ENCODE measurements around the gene SERPINB8.

Gene SERPINB8

GRCh38 chr18:63949068-63949737, 20.7 kb upstream of the SERPINB8 start, which contains the start of gene HMSD:
TSS of gene HMSD (plus strand) at chr18:63949301. CDS start at chr18:63953456, 4,155 bp downstream.
- H3K27ac ChIP-seq (ENCODE audit: low read length): no peak within 1 kb of the TSS
- H3K4me1 ChIP-seq (ENCODE audit: control insufficient read depth, low read depth, low read length): no peaks in the 10 kb centered on the region
- peak within 1 kb of the TSS; percentile 48 for H3K4me3 ChIP-seq (ENCODE audit: low read length)
- H3K9ac ChIP-seq (ENCODE audit: low read length): no peak within 1 kb of the TSS
- peaks cover 9% of the 10 kb centered on the region for H3K27me3 ChIP-seq (ENCODE audit: control insufficient read depth, insufficient read depth, low read length)
- H3K9me3 ChIP-seq (ENCODE audit: control insufficient read depth, low read depth, low read length): no peaks in the 10 kb centered on the region
- H3K36me3 ChIP-seq (ENCODE audit: control insufficient read depth, low read depth, low read length): no peaks in the 10 kb centered on the region

DNA sequence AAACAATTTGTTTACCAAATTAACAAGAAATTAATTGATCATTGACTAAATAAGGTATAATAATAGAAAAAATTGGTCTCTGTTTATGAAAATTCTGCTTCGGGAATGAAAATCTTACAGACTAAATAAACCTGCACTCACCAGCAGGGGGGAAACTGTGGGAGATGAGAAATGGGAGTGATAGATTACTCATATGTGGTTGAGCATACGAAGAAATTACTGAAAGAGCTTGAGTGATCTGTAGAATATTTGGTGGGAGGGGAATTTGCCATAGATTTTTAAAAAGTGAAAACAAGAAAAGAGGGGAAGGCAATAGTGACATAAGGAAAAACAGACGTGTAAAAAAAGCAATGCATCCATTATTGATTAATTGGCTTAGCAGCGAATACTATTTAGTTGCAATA, 18.6 kb upstream of the SERPINB8 start:
- H3K27me3 ChIP-seq (ENCODE audit: control insufficient read depth, insufficient read depth, low read length): peaks cover 9% of the 10 kb centered on the region
- no peaks in the 10 kb centered on the region for H3K9me3 ChIP-seq (ENCODE audit: control insufficient read depth, low read depth, low read length)
- H3K4me1 ChIP-seq (ENCODE audit: control insufficient read depth, low read depth, low read length): no peaks in the 10 kb centered on the region
- H3K9ac ChIP-seq (ENCODE audit: low read length): no peak overlapping the region
- H3K36me3 ChIP-seq (ENCODE audit: control insufficient read depth, low read depth, low read length): no peaks in the 10 kb centered on the region
- H3K4me3 ChIP-seq (ENCODE audit: low read length): no peak overlapping the region
- H3K27ac ChIP-seq (ENCODE audit: low read length): no peak overlapping the region

- no peaks in the 10 kb centered on the region for H3K9me3 ChIP-seq (ENCODE audit: control insufficient read depth, low read depth, low read length)
- no peak overlapping the region for H3K9ac ChIP-seq (ENCODE audit: low read length)
- no peaks in the 10 kb centered on the region for H3K36me3 ChIP-seq (ENCODE audit: control insufficient read depth, low read depth, low read length)
- H3K4me1 ChIP-seq (ENCODE audit: control insufficient read depth, low read depth, low read length): no peaks in the 10 kb centered on the region
- H3K27me3 ChIP-seq (ENCODE audit: control insufficient read depth, insufficient read depth, low read length): no peaks in the 10 kb centered on the region
- H3K4me3 ChIP-seq (ENCODE audit: low read length): no peak overlapping the region
- no peak overlapping the region for H3K27ac ChIP-seq (ENCODE audit: low read length)
These were observed 16.1 kb upstream of the SERPINB8 start for GRCh38 chr18:63953811-63954210.

GRCh38 chr18:63956755-63957154, 13.1 kb upstream of the SERPINB8 start:
- no peak overlapping the region for H3K4me3 ChIP-seq (ENCODE audit: low read length)
- no peaks in the 10 kb centered on the region for H3K4me1 ChIP-seq (ENCODE audit: control insufficient read depth, low read depth, low read length)
- H3K9ac ChIP-seq (ENCODE audit: low read length): no peak overlapping the region
- no peaks in the 10 kb centered on the region for H3K36me3 ChIP-seq (ENCODE audit: control insufficient read depth, low read depth, low read length)
- H3K9me3 ChIP-seq (ENCODE audit: control insufficient read depth, low read depth, low read length): no peaks in the 10 kb centered on the region
- no peak overlapping the region for H3K27ac ChIP-seq (ENCODE audit: low read length)
- H3K27me3 ChIP-seq (ENCODE audit: control insufficient read depth, insufficient read depth, low read length): no peaks in the 10 kb centered on the region

DNA sequence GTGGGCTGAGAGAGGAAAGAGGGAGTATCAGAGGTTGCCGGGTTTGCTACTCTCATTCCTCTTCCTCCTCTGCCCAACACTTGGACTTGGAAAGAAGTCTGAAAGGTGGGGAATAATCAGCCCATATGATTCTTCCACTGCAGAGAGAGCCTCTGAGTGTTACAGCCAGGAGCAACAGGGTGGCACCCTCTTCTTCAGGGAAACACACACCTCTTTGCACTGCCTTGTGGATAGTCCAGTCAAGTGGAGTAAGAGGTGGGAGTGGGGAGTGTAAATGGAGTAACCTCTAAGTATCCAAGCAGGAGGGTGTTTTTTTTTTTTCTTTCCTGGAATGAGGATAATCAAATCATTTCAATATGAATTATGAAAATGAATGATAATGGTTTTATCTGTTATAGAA, 9.0 kb upstream of the SERPINB8 start:
- Histone ChIP-seq H3K4me1 (ENCODE audit: control insufficient read depth, low read depth, low read length) (no peaks in the 10 kb centered on the region), H3K4me3 (ENCODE audit: low read length) (no peak overlapping the region), H3K36me3 (ENCODE audit: control insufficient read depth, low read depth, low read length) (no peaks in the 10 kb centered on the region), H3K27me3 (ENCODE audit: control insufficient read depth, insufficient read depth, low read length) (no peaks in the 10 kb centered on the region), H3K9ac (ENCODE audit: low read length) (no peak overlapping the region), H3K27ac (ENCODE audit: low read length) (no peak overlapping the region), H3K9me3 (ENCODE audit: control insufficient read depth, low read depth, low read length) (no peaks in the 10 kb centered on the region)

- H3K9ac ChIP-seq (ENCODE audit: low read length): no peak overlapping the region
- H3K4me1 ChIP-seq (ENCODE audit: control insufficient read depth, low read depth, low read length): no peaks in the 10 kb centered on the region
- H3K9me3 ChIP-seq (ENCODE audit: control insufficient read depth, low read depth, low read length): no peaks in the 10 kb centered on the region
- H3K36me3 ChIP-seq (ENCODE audit: control insufficient read depth, low read depth, low read length): no peaks in the 10 kb centered on the region
- H3K27ac ChIP-seq (ENCODE audit: low read length): no peak overlapping the region
- H3K4me3 ChIP-seq (ENCODE audit: low read length): no peak overlapping the region
- no peaks in the 10 kb centered on the region for H3K27me3 ChIP-seq (ENCODE audit: control insufficient read depth, insufficient read depth, low read length)
These were observed 8.4 kb upstream of the SERPINB8 start for GRCh38 chr18:63961435-63961980.

DNA sequence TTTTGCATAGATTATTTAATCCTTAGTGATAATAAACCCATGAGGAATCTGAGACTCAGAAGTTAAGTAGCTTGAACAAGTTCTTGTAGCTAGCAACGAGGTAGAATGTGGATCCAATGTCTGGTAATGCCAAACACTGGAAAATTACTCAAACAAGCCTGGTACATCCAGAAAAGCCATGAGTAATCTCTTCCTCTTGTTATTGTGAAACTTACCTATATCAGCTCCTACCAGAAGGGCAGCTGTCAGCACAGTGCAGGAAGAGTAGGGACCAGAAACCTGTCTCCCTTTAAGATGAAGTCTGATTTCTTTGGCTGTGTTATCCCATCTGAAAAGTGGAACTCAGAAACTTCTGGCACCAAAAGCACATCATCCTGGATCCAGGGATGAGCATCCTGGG, 7.7 kb upstream of the SERPINB8 start:
- Histone ChIP-seq H3K9me3 (ENCODE audit: control insufficient read depth, low read depth, low read length) (no peaks in the 10 kb centered on the region), H3K4me3 (ENCODE audit: low read length) (no peak overlapping the region), H3K27ac (ENCODE audit: low read length) (no peak overlapping the region), H3K36me3 (ENCODE audit: control insufficient read depth, low read depth, low read length) (no peaks in the 10 kb centered on the region), H3K27me3 (ENCODE audit: control insufficient read depth, insufficient read depth, low read length) (no peaks in the 10 kb centered on the region), H3K4me1 (ENCODE audit: control insufficient read depth, low read depth, low read length) (no peaks in the 10 kb centered on the region), H3K9ac (ENCODE audit: low read length) (no peak overlapping the region)

- no peaks in the 10 kb centered on the region for H3K36me3 ChIP-seq (ENCODE audit: control insufficient read depth, low read depth, low read length)
- no peaks in the 10 kb centered on the region for H3K4me1 ChIP-seq (ENCODE audit: control insufficient read depth, low read depth, low read length)
- no peak overlapping the region for H3K4me3 ChIP-seq (ENCODE audit: low read length)
- no peaks in the 10 kb centered on the region for H3K27me3 ChIP-seq (ENCODE audit: control insufficient read depth, insufficient read depth, low read length)
- H3K9ac ChIP-seq (ENCODE audit: low read length): no peak overlapping the region
- H3K27ac ChIP-seq (ENCODE audit: low read length): no peak overlapping the region
- no peaks in the 10 kb centered on the region for H3K9me3 ChIP-seq (ENCODE audit: control insufficient read depth, low read depth, low read length)
These were observed 6.1 kb upstream of the SERPINB8 start for GRCh38 chr18:63963615-63964256.

GRCh38 chr18:63964908-63965307, 5.0 kb upstream of the SERPINB8 start:
- Histone ChIP-seq H3K4me3 (ENCODE audit: low read length) (no peak overlapping the region), H3K9me3 (ENCODE audit: control insufficient read depth, low read depth, low read length) (no peaks in the 10 kb centered on the region), H3K27ac (ENCODE audit: low read length) (no peak overlapping the region), H3K36me3 (ENCODE audit: control insufficient read depth, low read depth, low read length) (no peaks in the 10 kb centered on the region), H3K9ac (ENCODE audit: low read length) (no peak overlapping the region), H3K27me3 (ENCODE audit: control insufficient read depth, insufficient read depth, low read length) (peaks cover 7% of the 10 kb centered on the region), H3K4me1 (ENCODE audit: control insufficient read depth, low read depth, low read length) (peaks cover 5% of the 10 kb centered on the region)

DNA sequence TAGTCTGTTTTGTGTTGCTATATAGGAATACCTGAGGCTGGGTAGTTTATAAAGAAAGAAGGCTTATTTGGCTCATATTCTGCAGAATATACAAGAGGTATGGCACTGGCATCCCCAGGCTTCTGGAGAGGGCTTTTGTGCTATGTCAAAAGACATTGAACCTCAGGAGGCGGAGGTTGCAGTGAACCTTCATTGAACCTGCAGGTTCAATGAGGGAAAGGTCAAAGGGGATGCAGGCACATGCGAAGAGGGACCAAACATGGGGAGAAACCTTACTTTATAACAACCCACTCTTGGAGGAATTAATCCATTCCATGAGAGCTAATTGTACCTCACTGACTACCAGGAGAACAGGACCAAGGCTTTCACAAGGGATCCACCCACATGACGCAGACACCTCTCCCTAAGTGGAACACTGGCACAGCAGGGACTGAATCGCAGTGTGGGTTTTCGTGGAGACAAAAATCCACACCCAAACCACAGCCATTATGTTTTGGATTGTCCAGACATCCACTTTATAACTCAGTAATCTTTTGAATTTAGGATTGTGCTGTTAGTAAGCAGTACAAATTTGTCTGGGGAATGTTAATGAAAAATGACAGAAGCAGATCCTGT, 4.1 kb upstream of the SERPINB8 start:
- Histone ChIP-seq H3K27ac (ENCODE audit: low read length) (no peak overlapping the region), H3K36me3 (ENCODE audit: control insufficient read depth, low read depth, low read length) (no peaks in the 10 kb centered on the region), H3K27me3 (ENCODE audit: control insufficient read depth, insufficient read depth, low read length) (peaks cover 7% of the 10 kb centered on the region), H3K4me1 (ENCODE audit: control insufficient read depth, low read depth, low read length) (peaks cover 5% of the 10 kb centered on the region), H3K9me3 (ENCODE audit: control insufficient read depth, low read depth, low read length) (no peaks in the 10 kb centered on the region), H3K4me3 (ENCODE audit: low read length) (no peak overlapping the region), H3K9ac (ENCODE audit: low read length) (no peak overlapping the region)

GRCh38 chr18:63970809-63971205, 926 bp downstream of the SERPINB8 start:
- peak overlapping the region; percentile 76 for H3K4me3 ChIP-seq (ENCODE audit: low read length)
- H3K27ac ChIP-seq (ENCODE audit: low read length): peak overlapping the region; percentile 30
- no peaks in the 10 kb centered on the region for H3K9me3 ChIP-seq (ENCODE audit: control insufficient read depth, low read depth, low read length)
- peaks cover 10% of the 10 kb centered on the region for H3K4me1 ChIP-seq (ENCODE audit: control insufficient read depth, low read depth, low read length)
- peaks cover 44% of the 10 kb centered on the region for H3K27me3 ChIP-seq (ENCODE audit: control insufficient read depth, insufficient read depth, low read length)
- H3K36me3 ChIP-seq (ENCODE audit: control insufficient read depth, low read depth, low read length): no peaks in the 10 kb centered on the region
- H3K9ac ChIP-seq (ENCODE audit: low read length): peak overlapping the region; percentile 65
